ENCODE data around the gene BET1L.
"Not testable (repeated sequence)": the region's sequence is repeated elsewhere in the genome, so short reads cannot be mapped to it uniquely, and the experiment has no call there.

BET1L gene

DNA sequence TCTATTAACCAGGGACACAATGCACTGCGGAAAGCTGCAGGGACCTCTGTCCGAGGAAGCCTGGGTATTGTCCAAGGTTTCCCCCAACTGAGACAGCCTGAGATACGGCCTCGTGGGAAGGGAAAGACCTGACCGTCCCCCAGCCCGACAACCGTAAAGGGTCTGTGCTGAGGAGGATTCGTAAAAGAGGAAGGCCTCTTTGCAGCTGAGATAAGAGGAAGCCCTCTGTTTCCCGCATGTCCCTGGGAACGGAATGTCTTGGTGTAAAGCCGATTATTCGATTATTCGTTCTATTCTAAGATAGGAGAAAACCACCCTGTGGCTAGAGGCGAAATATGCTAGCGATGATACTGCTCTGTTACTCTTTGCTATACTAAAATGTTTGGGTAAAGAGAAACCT is 5.2 kb downstream of the BET1L start:
- no peak for TF ChIP-seq ZNF274 (IDR thresholded peaks at IDR 0.05; ENCODE audit: low read depth, low read length)
- no peak overlapping the region for H3K4me3 ChIP-seq (ENCODE audit: low read length)

DNA sequence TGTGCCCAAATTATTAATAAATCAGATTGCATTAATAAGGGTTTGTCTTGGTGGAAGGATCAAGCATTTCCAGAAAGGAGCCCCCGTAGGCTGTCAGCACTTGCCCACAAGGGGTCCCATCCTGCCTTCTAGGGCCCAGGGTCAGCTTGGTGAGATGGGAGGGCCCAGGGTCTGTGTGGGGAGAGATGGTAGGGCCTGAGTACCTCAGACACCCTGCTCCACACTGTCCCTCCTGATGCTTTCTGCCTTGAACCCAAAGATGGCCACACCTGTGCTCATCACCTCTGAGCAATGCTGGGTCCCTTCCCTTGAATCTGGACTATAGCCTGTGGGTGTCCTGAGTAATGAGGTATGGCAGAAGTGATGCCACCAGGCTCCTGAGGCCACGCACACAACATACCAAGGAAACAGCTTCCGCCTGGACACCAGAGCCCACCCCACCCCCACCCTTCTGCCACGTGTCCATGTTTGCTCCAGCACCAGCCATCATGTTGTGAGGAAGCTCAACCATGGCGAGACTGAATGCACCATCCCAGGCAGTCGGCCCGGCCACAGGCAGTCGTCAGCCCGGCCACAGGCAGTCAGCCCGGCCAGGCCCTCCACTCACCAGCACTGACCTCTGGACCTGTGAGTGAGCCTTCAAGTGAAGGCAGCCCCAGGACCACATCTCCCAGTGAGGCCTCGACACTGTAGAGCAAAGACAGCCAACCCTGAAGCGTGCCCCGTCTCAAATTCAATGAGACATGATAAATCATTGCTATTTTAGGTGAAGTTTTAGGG is 6.8 kb downstream of the BET1L start:
- TF ChIP-seq ZNF274 (IDR thresholded peaks at IDR 0.05; ENCODE audit: low read depth, low read length): no peak
- H3K4me3 ChIP-seq (ENCODE audit: low read length): no peak overlapping the region

DNA sequence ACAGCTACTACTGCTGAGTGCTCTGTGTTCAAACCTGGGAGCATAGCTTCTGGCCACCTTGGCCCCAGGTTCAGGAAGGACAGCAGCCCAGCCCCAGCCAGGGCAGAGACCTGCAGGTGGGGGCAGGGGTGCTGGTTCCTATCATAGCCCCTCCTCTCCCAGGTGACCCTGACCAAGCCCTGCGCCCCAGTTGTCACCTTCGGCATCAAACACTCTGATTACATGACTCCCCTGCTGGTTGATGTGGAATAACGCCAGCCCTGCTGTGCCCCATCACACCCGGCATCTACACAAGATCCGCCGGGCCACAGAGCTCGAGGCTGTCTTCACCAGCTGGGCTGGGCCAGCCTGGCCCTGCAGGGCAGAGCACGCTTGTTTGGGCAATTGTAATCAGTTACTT is 7.4 kb downstream of the BET1L start:
- no peak overlapping the region for H3K4me3 ChIP-seq (ENCODE audit: low read length)
- no peak for TF ChIP-seq ZNF274 (IDR thresholded peaks at IDR 0.05; ENCODE audit: low read depth, low read length)

DNA sequence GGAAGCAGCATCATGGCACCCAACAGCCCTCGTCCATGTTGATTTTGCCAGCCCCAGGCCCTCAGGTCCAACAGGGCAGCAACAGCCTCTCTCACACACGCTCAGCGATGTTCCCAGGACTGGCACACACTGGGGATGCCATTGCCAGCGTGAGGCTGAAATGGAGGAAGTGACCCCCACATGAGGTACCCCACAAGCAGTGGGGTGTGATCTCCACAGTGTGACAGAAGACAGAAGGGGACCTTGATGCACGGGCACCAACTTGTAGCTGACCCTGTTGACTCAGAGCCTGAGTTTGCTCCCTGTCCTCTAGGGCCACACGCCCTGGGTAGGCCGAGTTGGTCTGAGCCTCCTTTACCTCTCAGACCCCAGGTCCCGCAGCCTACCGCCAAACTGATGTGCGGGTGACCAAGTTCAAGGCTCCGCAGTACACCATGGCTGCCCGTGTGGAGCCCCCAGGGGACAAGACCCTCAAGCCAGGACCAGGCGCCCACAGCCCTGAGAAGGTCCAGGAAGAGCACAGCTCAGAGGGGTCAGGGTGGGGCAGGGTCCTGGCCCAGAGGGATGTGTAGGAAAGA is 8.1 kb downstream of the BET1L start:
- H3K4me3 ChIP-seq (ENCODE audit: low read length): no peak overlapping the region
- TF ChIP-seq ZNF274 (IDR thresholded peaks at IDR 0.05; ENCODE audit: low read depth, low read length): no peak

DNA sequence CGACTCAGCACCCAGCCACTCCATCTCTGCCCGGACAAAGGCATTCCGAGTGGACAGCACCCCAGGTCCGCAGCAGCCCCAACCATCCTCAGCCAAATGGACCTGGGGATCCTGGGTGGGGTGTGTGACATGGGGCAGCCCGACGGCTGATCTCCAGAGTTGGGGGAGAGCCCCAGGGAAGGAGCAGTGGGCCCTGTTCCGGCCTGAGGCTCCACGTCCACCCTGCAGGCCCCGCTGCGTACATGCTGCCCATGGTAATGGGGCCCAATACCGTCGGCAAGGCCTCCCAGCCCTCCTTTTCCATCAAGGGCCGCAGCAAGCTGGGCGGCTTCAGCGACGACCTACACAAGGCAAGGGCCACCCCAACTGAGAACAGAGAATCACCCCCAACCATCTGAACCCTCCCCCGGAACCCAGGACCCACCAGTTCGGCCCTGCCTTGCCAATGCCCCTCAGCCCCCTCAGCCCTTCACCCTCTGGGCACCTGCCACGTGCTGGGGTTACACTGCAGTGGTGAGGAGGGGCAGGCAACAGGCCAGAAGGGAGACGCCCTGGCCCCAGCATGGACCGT is 8.9 kb downstream of the BET1L start:
- no peak overlapping the region for H3K4me3 ChIP-seq (ENCODE audit: low read length)
- no peak for TF ChIP-seq ZNF274 (IDR thresholded peaks at IDR 0.05; ENCODE audit: low read depth, low read length)

DNA sequence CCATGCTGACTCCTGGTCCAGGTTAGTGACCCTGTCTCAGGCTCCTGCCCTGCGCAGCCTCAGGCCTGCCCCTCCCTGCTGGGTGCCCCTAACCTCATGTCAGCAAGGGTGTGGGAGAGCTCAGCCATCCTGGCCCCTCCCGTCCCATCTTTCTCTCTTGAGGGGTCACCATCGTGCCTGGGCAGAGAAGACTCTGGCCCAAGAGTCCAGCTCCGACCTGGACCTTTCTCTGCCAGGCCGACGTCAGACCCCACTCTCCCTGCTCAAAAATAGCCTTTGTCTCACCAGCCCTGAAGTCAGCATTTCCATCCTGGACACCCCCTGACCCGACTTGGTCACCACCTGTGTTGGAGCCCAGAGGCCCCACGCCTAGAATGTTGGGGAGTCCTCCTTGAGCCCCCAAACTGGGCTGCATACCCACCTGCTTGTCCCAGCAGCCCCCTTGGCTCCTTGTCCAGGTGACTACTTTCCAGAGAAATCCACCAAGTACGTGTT is 9.4 kb downstream of the BET1L start:
- no peak overlapping the region for H3K4me3 ChIP-seq (ENCODE audit: low read length)
- TF ChIP-seq ZNF274 (IDR thresholded peaks at IDR 0.05; ENCODE audit: low read depth, low read length): no peak

DNA sequence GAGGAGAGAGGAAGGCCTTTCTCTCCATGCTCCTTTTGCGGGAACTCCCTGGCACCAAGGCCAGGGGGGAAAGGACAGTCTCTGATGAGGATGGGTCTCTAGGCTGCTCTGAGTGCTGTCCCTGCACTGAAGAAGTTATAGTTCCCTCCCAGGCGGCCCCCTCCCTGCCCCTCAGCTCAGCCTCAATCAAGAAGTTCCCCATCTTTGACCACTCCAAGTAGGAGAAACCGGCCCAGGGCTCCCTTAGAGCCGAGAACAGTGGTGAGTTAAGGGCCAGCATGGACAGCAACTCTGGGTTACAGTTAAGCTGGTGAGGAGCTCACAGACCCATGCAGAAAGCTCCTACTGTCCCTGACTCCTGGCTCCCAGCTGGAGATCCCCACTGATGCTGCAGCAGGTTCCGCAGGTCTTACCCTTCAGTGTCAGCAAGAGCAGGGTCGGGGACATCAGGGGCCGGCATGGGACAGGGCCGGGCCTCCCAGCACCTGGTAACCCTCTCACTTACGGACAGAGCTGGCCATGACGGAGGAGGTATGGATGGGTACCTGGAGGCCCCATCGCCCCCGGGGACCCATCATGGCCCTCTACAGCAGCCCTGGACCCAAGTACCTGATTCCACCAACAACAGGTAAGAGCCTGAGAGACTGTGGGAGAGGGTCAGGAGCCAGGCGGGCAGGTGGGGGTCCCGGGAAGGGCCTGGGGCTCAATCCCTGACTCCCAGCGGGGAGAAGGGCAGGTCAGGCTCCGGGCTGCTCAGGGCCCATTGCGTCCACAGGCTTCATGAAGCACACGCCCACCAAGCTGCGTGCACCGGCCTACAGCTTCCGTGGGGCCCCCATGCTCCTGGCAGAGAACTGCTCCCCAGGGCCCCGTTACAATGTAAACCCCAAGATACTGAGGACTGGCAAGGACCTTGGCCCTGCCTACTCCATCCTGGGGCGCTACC is 10.1 kb downstream of the BET1L start:
- H3K4me3 ChIP-seq (ENCODE audit: low read length): no peak overlapping the region
- no peak for TF ChIP-seq ZNF274 (IDR thresholded peaks at IDR 0.05; ENCODE audit: low read depth, low read length)

DNA sequence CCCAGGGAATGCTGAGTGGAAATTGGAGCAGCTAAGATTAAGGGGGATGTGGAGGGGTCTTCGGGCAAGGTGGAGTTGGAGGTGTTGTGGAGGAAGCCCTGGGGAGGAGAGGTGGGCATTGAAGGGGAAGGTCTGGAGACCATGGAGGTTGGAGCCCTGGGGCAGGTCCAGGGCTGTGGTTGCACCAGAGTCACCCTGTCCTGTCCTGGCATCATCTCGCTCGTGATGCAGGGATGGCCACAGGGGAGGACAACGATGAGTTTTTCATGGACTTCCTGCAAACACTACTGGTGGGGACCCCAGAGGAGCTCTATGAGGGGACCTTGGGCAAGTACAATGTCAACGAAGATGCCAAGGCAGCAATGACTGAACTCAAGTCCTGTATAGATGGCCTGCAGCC is 13.7 kb downstream of the BET1L start:
- H3K4me3 ChIP-seq (ENCODE audit: low read length): not testable (repeated sequence)

DNA sequence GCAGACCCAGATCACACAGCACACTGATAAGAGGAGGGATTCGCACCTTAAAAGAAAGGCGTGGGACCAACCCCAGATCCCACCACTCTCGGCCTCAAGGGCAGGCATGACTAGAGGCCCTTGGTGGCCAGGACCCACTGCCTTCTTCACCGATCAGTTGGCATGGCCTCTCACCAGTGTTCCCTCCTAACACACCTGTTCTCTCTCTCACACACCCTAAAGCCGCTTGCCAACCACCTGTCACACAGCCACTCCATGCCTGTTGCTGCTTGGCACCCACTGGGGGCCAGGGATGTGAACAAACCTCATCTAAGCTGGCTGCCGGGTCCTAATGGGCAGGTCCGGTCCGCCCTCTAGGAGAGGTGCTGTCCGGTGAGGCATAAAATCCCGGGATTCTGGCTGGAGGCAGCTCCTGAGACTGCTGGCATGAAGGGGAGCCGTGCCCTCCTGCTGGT is 14.5 kb downstream of the BET1L start, which contains the start of gene SCGB1C1:
Gene SCGB1C1 (plus strand): TSS at position 405 of the 455 bp plus-strand sequence. CDS start 22 bp downstream, at position 427.
- not testable (repeated sequence) for H3K4me3 ChIP-seq (ENCODE audit: low read length)

DNA sequence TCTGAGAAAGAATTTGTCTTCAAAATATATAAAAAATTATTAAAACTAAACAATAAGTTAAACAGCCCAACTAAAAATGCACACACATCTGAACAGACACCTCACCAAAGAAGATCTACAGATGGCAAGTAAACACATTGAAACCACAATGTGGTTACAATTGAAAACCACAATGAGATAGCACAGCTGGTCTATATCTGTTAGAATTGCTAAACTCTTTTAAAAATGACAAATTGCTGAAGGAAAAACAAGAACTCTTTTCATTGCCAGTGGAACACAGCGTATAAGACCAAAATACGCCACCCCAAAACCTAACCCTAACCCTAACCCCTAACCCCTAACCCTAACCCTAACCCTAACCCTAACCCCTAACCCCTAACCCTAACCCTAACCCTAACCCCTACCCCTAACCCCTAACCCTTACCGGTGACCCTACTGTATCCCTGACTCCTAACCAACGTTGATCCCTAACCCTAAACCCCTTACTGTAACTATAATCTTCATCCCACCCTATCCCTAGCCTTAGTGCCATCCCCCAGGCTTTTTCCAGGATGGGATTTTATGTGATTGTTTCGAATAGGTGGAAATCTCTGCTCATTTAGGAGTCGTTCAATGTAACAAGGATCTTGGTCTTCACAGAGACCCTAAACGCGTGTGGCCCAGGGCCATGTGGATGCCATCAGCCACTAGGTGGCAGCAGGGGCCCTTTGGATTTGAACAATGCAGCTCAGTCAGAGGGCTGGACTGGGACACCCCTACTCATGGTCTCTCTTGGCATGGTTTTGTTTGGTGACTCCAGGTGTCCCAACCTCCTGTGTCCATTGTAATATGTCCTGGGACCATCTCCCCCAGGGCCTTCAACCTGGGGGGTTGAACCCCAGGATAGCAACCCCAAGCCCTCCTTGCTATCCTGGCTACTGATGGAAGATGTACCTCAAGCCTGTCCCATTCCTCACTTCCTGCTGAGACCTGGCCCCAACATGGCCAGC is 15.4 kb downstream of the BET1L start:
- not testable (repeated sequence) for H3K4me3 ChIP-seq (ENCODE audit: low read length)

DNA sequence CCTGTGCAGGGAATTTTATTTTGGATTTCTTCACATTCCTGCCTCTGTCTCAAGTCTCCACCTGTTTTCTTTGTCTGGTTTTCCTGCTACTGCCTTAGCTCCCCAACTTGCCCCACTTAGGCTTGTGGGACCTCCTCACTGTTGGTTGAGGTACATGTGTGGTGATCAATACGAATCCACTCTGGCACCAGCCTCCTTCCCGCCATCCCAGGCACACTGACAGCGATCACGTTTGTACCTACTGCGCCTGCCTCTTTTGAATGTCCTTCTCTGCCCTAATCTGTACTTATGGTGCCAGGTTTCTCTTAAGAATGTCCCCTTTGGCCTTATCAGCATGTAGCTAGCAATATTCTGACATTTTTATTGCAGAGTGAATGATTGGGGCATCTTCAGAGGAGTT is 16.7 kb downstream of the BET1L start:
- H3K4me3 ChIP-seq (ENCODE audit: low read length): not testable (repeated sequence)

DNA sequence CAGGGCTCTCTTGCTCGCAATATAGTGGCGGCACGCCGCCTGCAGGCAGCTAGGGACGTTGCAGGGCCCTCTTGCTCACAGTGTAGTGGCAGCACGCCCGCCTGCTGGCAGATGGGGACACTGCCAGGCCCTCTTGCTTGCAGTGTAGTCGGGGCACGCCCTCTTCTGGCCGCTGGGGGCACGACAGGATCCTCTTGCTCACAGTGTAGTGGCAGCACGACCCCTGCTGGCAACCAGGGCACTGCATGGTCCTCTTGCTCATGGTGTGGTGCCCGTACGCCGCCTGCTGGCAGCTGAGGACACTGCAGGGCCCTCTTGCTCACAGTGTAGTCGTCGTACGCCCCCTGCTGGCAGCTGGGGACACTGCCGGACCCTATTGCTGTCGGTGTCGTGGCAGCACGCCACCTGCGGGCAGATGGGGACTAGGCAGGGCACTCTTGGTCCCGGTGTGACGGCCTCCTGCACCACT is 17.3 kb downstream of the BET1L start:
- not testable (repeated sequence) for H3K4me3 ChIP-seq (ENCODE audit: low read length)

DNA sequence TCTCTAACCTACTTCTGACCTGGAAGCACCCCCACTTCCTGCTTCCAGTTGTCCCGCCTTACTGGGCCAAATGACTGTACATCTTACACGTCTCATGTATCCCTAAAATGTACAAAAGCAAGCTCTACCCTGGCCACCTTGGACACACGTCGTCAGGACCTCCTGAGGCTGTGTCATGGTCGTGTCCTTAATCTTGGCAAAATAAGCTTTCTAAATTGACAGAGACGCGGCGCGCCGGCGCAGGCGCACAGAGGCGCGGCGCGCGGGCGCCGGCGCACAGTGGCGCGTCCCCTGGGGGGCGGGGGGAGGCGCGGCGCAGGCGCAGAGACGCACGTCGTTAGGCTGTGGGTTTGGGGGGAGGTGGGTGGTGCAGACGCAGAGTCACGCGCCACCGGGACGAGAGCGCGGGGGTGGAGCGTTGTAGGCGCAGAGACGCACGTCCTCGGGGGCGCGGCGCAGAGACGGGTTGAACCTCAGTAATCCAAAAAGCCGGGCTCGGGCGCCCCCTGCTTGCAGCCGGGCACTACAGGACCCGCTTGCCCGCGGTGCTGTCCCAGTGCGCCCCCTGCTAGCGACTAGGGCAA is 17.9 kb downstream of the BET1L start:
- H3K4me3 ChIP-seq (ENCODE audit: low read length): peak overlapping the region; percentile 56; the same call in 1 of the 2 replicates

DNA sequence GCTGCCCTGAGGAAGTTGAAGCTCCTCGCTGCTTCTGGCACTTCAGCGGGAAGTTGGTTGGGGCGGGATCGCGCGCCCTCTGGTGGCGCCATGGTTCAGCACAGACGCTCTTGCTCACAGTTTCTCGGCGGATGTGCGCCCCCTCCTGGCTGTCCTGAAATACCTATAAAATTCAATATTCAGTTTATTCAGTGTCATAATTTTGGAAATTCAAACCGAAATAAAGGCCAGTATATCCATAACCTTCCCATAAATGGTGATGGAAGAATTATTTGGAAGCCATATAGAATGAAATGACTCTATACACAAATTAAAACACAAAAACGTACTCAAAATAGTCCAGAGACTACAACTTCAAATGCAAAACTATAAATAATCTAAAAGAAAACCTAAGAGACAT is 27.0 kb downstream of the BET1L start:
- H3K4me3 ChIP-seq (ENCODE audit: low read length): not testable (repeated sequence)
